ENCODE measurements around the gene MICAL1. TPM values are rescaled to one million over a fixed set of nuclear protein-coding genes. Genes with fewer than 3 reads are reported as not detected.
A peak's percentile ranks its signal among the peaks of the same experiment; 100 is the strongest.

MICAL1 gene
- total RNA-seq, 5 donors from 2014 or later (not counting 1 experiment from before 2014, with no cell fraction given) = 81.9 to 108 (median 89.5) TPM

- POLR2A ChIA-PET = interaction anchor here in 1 of 2 donors (0.6 to 1.5 kb wide), 2 partner anchors 8 to 14 kb away, joined by 3 to 16 read pairs; partner anchors contain the start of genes PPIL6 and SMPD2
- no peak overlapping the region for H3K4me3 ChIP-seq (ENCODE audit: control insufficient read depth in 1 of 2, extremely low read depth in 1 of 2, low read length in 1 of 2)
- Mint-ChIP-seq H3K27ac (peak overlapping the region; percentile 88), H3K27me3 (no peaks in the 10 kb centered on the region), H3K4me1 (peaks cover 39 to 54% (median 49%) of the 10 kb centered on the region in 3 donors), H3K36me3 (peaks cover 24% of the 10 kb centered on the region), H3K9me3 (no peaks in the 10 kb centered on the region), H3K4me3 (peak overlapping the region in 1 of 3 donors; percentile 65)
- H3K4me1 ChIP-seq (ENCODE audit: control insufficient read depth in 1 of 2, extremely low read depth in 1 of 2, insufficient read depth in 2 of 2, low read length in 2 of 2) = peaks cover 10 to 57% of the 10 kb centered on the region in 2 experiments
- CTCF ChIA-PET = no interaction called here
- peaks cover 8 to 57% of the 10 kb centered on the region in 2 donors for H3K36me3 ChIP-seq (ENCODE audit: control insufficient read depth in 2 of 2, extremely low read depth in 1 of 2, insufficient read depth in 1 of 2, low read length in 1 of 2)
- 96% methylated on average over 16 of the region's 19 CpGs for WGBS (ENCODE audit: insufficient coverage)
- no peaks in the 10 kb centered on the region for H3K9me3 ChIP-seq
- ATAC-seq (replicated peaks in 1 of 4) (no peak), DNase-seq (no peak)
- no peaks in the 10 kb centered on the region for H3K27me3 ChIP-seq (replicated peaks in 1 of 2; ENCODE audit: control insufficient read depth in 2 of 2, extremely low read depth in 1 of 2, insufficient read depth in 2 of 2, low read length in 1 of 2)
- H3K27ac ChIP-seq (ENCODE audit: low read length) = peak overlapping the region; percentile 9
Measured at GRCh38 chr6:109449064-109449794, 6.3 kb downstream of the MICAL1 start.

- H3K4me3 Mint-ChIP-seq = peak overlapping the region in 1 of 3 donors; percentile 47
- CTCF ChIA-PET = no interaction called here
Measured at GRCh38 chr6:109448615-109449014, 7.0 kb downstream of the MICAL1 start.

GRCh38 chr6:109447878-109448555 lies 7.6 kb downstream of the MICAL1 start:
- Histone ChIP-seq H3K36me3 (ENCODE audit: control insufficient read depth in 2 of 2, extremely low read depth in 1 of 2, insufficient read depth in 1 of 2, low read length in 1 of 2) (peaks cover 8 to 52% of the 10 kb centered on the region in 2 donors), H3K4me1 (ENCODE audit: control insufficient read depth in 1 of 2, extremely low read depth in 1 of 2, insufficient read depth in 2 of 2, low read length in 2 of 2) (peaks cover 5 to 45% of the 10 kb centered on the region in 2 experiments), H3K9me3 (no peaks in the 10 kb centered on the region), H3K27me3 (replicated peaks in 1 of 2; ENCODE audit: control insufficient read depth in 2 of 2, extremely low read depth in 1 of 2, insufficient read depth in 2 of 2, low read length in 1 of 2) (no peaks in the 10 kb centered on the region), H3K4me3 (ENCODE audit: control insufficient read depth in 1 of 2, extremely low read depth in 1 of 2, low read length in 1 of 2) (no peak overlapping the region), H3K27ac (ENCODE audit: low read length) (no peak overlapping the region)
- peak overlapping the region; percentile 80 to 83 for H3K27ac Mint-ChIP-seq
- peak overlapping the region in 1 of 3 donors; percentile 47 for H3K4me3 Mint-ChIP-seq
- H3K4me1 Mint-ChIP-seq = peaks cover 34 to 49% (median 43%) of the 10 kb centered on the region in 3 donors
- ATAC-seq (replicated peaks in 1 of 4) (no peak), DNase-seq (no peak)
- 86% methylated on average over 3 of the region's 8 CpGs for WGBS (ENCODE audit: insufficient coverage)
- H3K36me3 Mint-ChIP-seq = peaks cover 24% of the 10 kb centered on the region
- no peaks in the 10 kb centered on the region for H3K9me3 Mint-ChIP-seq
- no peaks in the 10 kb centered on the region for H3K27me3 Mint-ChIP-seq
- ChIA-PET POLR2A (interaction anchor here in 1 of 2 donors (0.7 kb wide), 2 partner anchors 12 to 85 kb away, joined by 3 to 4 read pairs; no protein-coding TSS in a partner anchor), CTCF (interaction anchor here in 1 of 2 donors (1.4 kb wide), 1 partner anchor 10 kb away, joined by 3 read pairs; no protein-coding TSS in a partner anchor)

More at GRCh38 chr6:109448615-109449014, 7.0 kb downstream of the MICAL1 start:
- peaks cover 24% of the 10 kb centered on the region for H3K36me3 Mint-ChIP-seq
- no peaks in the 10 kb centered on the region for H3K27me3 Mint-ChIP-seq
- Histone ChIP-seq H3K9me3 (no peaks in the 10 kb centered on the region), H3K4me1 (ENCODE audit: control insufficient read depth in 1 of 2, extremely low read depth in 1 of 2, insufficient read depth in 2 of 2, low read length in 2 of 2) (peaks cover 5 to 51% of the 10 kb centered on the region in 2 experiments), H3K36me3 (ENCODE audit: control insufficient read depth in 2 of 2, extremely low read depth in 1 of 2, insufficient read depth in 1 of 2, low read length in 1 of 2) (peaks cover 8 to 57% of the 10 kb centered on the region in 2 donors), H3K4me3 (ENCODE audit: control insufficient read depth in 1 of 2, extremely low read depth in 1 of 2, low read length in 1 of 2) (no peak overlapping the region), H3K27ac (ENCODE audit: low read length) (no peak overlapping the region), H3K27me3 (replicated peaks in 1 of 2; ENCODE audit: control insufficient read depth in 2 of 2, extremely low read depth in 1 of 2, insufficient read depth in 2 of 2, low read length in 1 of 2) (no peaks in the 10 kb centered on the region)
- ATAC-seq (replicated peaks in 1 of 4) = no peak
- peaks cover 34 to 48% (median 43%) of the 10 kb centered on the region in 3 donors for H3K4me1 Mint-ChIP-seq
- POLR2A ChIA-PET = interaction anchor here in 1 of 2 donors (0.7 kb wide), 2 partner anchors 12 to 86 kb away, joined by 3 to 4 read pairs; no protein-coding TSS in a partner anchor
- DNase-seq = no peak
- H3K27ac Mint-ChIP-seq = peak overlapping the region; percentile 80 to 83
- 100% methylated on average over 2 of the region's 7 CpGs for WGBS (ENCODE audit: insufficient coverage)
- H3K9me3 Mint-ChIP-seq = no peaks in the 10 kb centered on the region

GRCh38 chr6:109447087-109447486 lies 8.5 kb downstream of the MICAL1 start:
- CTCF ChIA-PET = interaction anchor here in 1 of 2 donors (1.4 kb wide), 1 partner anchor 11 kb away, joined by 3 read pairs; no protein-coding TSS in a partner anchor
- H3K27ac Mint-ChIP-seq = peak overlapping the region in 1 of 2 donors; percentile 56

GRCh38 chr6:109446541-109446940 lies 9.0 kb downstream of the MICAL1 start:
- H3K27ac Mint-ChIP-seq = peak overlapping the region; percentile 56 to 67
- Histone ChIP-seq H3K36me3 (ENCODE audit: control insufficient read depth in 2 of 2, extremely low read depth in 1 of 2, insufficient read depth in 1 of 2, low read length in 1 of 2) (peaks cover 8 to 48% of the 10 kb centered on the region in 2 donors), H3K27me3 (replicated peaks in 1 of 2; ENCODE audit: control insufficient read depth in 2 of 2, extremely low read depth in 1 of 2, insufficient read depth in 2 of 2, low read length in 1 of 2) (no peaks in the 10 kb centered on the region), H3K9me3 (no peaks in the 10 kb centered on the region), H3K4me1 (ENCODE audit: control insufficient read depth in 1 of 2, extremely low read depth in 1 of 2, insufficient read depth in 2 of 2, low read length in 2 of 2) (peaks cover 5 to 49% of the 10 kb centered on the region in 2 experiments), H3K4me3 (ENCODE audit: control insufficient read depth in 1 of 2, extremely low read depth in 1 of 2, low read length in 1 of 2) (no peak overlapping the region), H3K27ac (ENCODE audit: low read length) (no peak overlapping the region)
- ChIA-PET POLR2A (interaction anchor here (0.6 to 1.1 kb wide), 2 partner anchors 9 to 860 kb away, joined by 3 read pairs; partner anchors contain the start of gene MICAL1 (in 1 of the 2)), CTCF (interaction anchor here in 1 of 2 donors (1.4 kb wide), 1 partner anchor 11 kb away, joined by 3 read pairs; no protein-coding TSS in a partner anchor)
- H3K4me3 Mint-ChIP-seq = no peak overlapping the region
- DNase-seq = no peak
- 60% methylated on average over 1 of the region's 8 CpGs for WGBS (ENCODE audit: insufficient coverage)
- H3K4me1 Mint-ChIP-seq = peaks cover 42 to 50% (median 50%) of the 10 kb centered on the region in 3 donors
- no peaks in the 10 kb centered on the region for H3K27me3 Mint-ChIP-seq
- no peak for ATAC-seq (replicated peaks in 1 of 4)
- peaks cover 20% of the 10 kb centered on the region for H3K36me3 Mint-ChIP-seq
- H3K9me3 Mint-ChIP-seq = no peaks in the 10 kb centered on the region

More at GRCh38 chr6:109447087-109447486, 8.5 kb downstream of the MICAL1 start:
- Mint-ChIP-seq H3K36me3 (peaks cover 24% of the 10 kb centered on the region), H3K4me1 (peaks cover 38 to 50% (median 45%) of the 10 kb centered on the region in 3 donors), H3K27me3 (no peaks in the 10 kb centered on the region), H3K9me3 (no peaks in the 10 kb centered on the region), H3K4me3 (no peak overlapping the region)
- Histone ChIP-seq H3K27me3 (replicated peaks in 1 of 2; ENCODE audit: control insufficient read depth in 2 of 2, extremely low read depth in 1 of 2, insufficient read depth in 2 of 2, low read length in 1 of 2) (no peaks in the 10 kb centered on the region), H3K4me3 (ENCODE audit: control insufficient read depth in 1 of 2, extremely low read depth in 1 of 2, low read length in 1 of 2) (no peak overlapping the region), H3K27ac (ENCODE audit: low read length) (no peak overlapping the region), H3K9me3 (no peaks in the 10 kb centered on the region), H3K4me1 (ENCODE audit: control insufficient read depth in 1 of 2, extremely low read depth in 1 of 2, insufficient read depth in 2 of 2, low read length in 2 of 2) (peaks cover 5 to 45% of the 10 kb centered on the region in 2 experiments), H3K36me3 (ENCODE audit: control insufficient read depth in 2 of 2, extremely low read depth in 1 of 2, insufficient read depth in 1 of 2, low read length in 1 of 2) (peaks cover 8 to 54% of the 10 kb centered on the region in 2 donors)
- 83% methylated on average over 6 of the region's 10 CpGs for WGBS (ENCODE audit: insufficient coverage)
- no peak for DNase-seq
- ATAC-seq (replicated peaks in 1 of 4) = no peak
- POLR2A ChIA-PET = interaction anchor here (0.6 to 1.1 kb wide), 2 partner anchors 8 to 861 kb away, joined by 3 read pairs; partner anchors contain the start of gene MICAL1 (in 1 of the 2)

GRCh38 chr6:109446072-109446471 lies 9.5 kb downstream of the MICAL1 start:
- Mint-ChIP-seq H3K27ac (peak overlapping the region in 1 of 2 donors; percentile 56), H3K36me3 (peaks cover 19% of the 10 kb centered on the region), H3K4me1 (peaks cover 47 to 55% (median 54%) of the 10 kb centered on the region in 3 donors), H3K4me3 (no peak overlapping the region), H3K9me3 (no peaks in the 10 kb centered on the region), H3K27me3 (no peaks in the 10 kb centered on the region)
- H3K4me3 ChIP-seq (ENCODE audit: control insufficient read depth in 1 of 2, extremely low read depth in 1 of 2, low read length in 1 of 2) = no peak overlapping the region
- peaks cover 8 to 45% of the 10 kb centered on the region in 2 donors for H3K36me3 ChIP-seq (ENCODE audit: control insufficient read depth in 2 of 2, extremely low read depth in 1 of 2, insufficient read depth in 1 of 2, low read length in 1 of 2)
- DNase-seq (no peak), ATAC-seq (replicated peaks in 1 of 4) (no peak)
- no peak overlapping the region for H3K27ac ChIP-seq (ENCODE audit: low read length)
- WGBS (ENCODE audit: insufficient coverage) = 96% methylated on average over 13 of the region's 15 CpGs
- POLR2A ChIA-PET = interaction anchor here in 1 of 2 donors (0.6 to 1.1 kb wide), 2 partner anchors 9 to 60 kb away, joined by 3 read pairs; partner anchors contain the start of gene MICAL1
- CTCF ChIA-PET = interaction anchor here in 1 of 2 donors (0.5 kb wide), 1 partner anchor 80 kb away, joined by 3 read pairs; no protein-coding TSS in a partner anchor
- H3K27me3 ChIP-seq (replicated peaks in 1 of 2; ENCODE audit: control insufficient read depth in 2 of 2, extremely low read depth in 1 of 2, insufficient read depth in 2 of 2, low read length in 1 of 2) = no peaks in the 10 kb centered on the region
- peaks cover 5 to 50% of the 10 kb centered on the region in 2 experiments for H3K4me1 ChIP-seq (ENCODE audit: control insufficient read depth in 1 of 2, extremely low read depth in 1 of 2, insufficient read depth in 2 of 2, low read length in 2 of 2)
- H3K9me3 ChIP-seq = no peaks in the 10 kb centered on the region

All from T-cell (primary cell).